SK-N-SH treated with all-trans-retinoic acid at 6 μM for 48 hours (cell line): ENCODE data around the gene COMT.

ENCODE experiments used
- ATAC-seq: fragments of 200-7000 bp; cut with Tn5 transposase; 3 replicates; pipeline ENCODE4 v1.9.1; 2020; ENCODE audit warnings: mild to moderate bottlenecking, moderate library complexity
- ARNTL ChIP-seq: fragments of 450-650 bp; formaldehyde crosslinking; IDR thresholded peaks from 2 replicates; pipeline ENCODE4 v1.5.0; 2020; ENCODE audit warnings: low read depth, mild to moderate bottlenecking, moderate library complexity, borderline replicate concordance
- CREB5 ChIP-seq: fragments of 250-450 bp; sonication (Bioruptor Pico); IDR thresholded peaks from 2 replicates; pipeline ENCODE4 v1.5.1; 2020; ENCODE audit warnings: low read depth, mild to moderate bottlenecking, moderate library complexity
- CSDC2 ChIP-seq: fragments of 250-450 bp; sonication (Bioruptor Pico); IDR thresholded peaks from 2 replicates; pipeline ENCODE4 v1.5.0; 2020; ENCODE audit warnings: mild to moderate bottlenecking, moderate library complexity
- ESRRG ChIP-seq: fragments of 250-450 bp; sonication (Bioruptor Pico); IDR thresholded peaks from 2 replicates; pipeline ENCODE4 v1.6.1; 2021; ENCODE audit warnings: mild to moderate bottlenecking
- ISL1 ChIP-seq: fragments of 250-450 bp; sonication (Bioruptor Pico); IDR thresholded peaks from 2 replicates; pipeline ENCODE4 v2.1.2; 2022; ENCODE audit warnings: mild to moderate bottlenecking, moderate library complexity
- OSR1 ChIP-seq: fragments of 250-450 bp; sonication (Bioruptor Pico); IDR thresholded peaks from 2 replicates; pipeline ENCODE4 v1.8.0; 2022; ENCODE audit warnings: moderate library complexity, mild to moderate bottlenecking, inconsistent platforms
- PPARA ChIP-seq: fragments of 250-450 bp; sonication (Bioruptor Pico); IDR thresholded peaks from 2 replicates; pipeline ENCODE4 v1.5.0; 2020; ENCODE audit warnings: mild to moderate bottlenecking, borderline replicate concordance
- RARB ChIP-seq: fragments of 250-450 bp; sonication (Bioruptor Pico); IDR thresholded peaks from 2 replicates; pipeline ENCODE4 v1.8.0; 2021; ENCODE audit warnings: mild to moderate bottlenecking, moderate library complexity
- SNAI2 ChIP-seq: fragments of 250-450 bp; sonication (Bioruptor Pico); IDR thresholded peaks from 2 replicates; pipeline ENCODE4 v1.5.0; 2020; ENCODE audit warnings: mild to moderate bottlenecking, moderate library complexity
- TCF4 ChIP-seq: fragments of 250-450 bp; sonication (Bioruptor Pico); IDR thresholded peaks from 2 replicates; pipeline ENCODE4 v1.8.0; 2021; ENCODE audit warnings: mild to moderate bottlenecking, moderate library complexity, borderline replicate concordance
- TOX ChIP-seq: fragments of 250-450 bp; sonication (Bioruptor Pico); IDR thresholded peaks from 2 replicates; pipeline ENCODE4 v1.8.0; 2021; ENCODE audit warnings: mild to moderate bottlenecking, moderate library complexity, borderline replicate concordance
- ZFP3 ChIP-seq: fragments of 250-450 bp; sonication (Bioruptor Pico); IDR thresholded peaks from 2 replicates; pipeline ENCODE4 v1.5.0; 2020; ENCODE audit warnings: mild to moderate bottlenecking, moderate library complexity
- ZFP30 ChIP-seq: fragments of 450-650 bp; formaldehyde crosslinking; IDR thresholded peaks from 2 replicates; pipeline ENCODE4 v1.5.0; 2022; ENCODE audit warnings: mild to moderate bottlenecking, moderate library complexity
- ZNF70 ChIP-seq: fragments of 450-650 bp; formaldehyde crosslinking; IDR thresholded peaks from 2 replicates; pipeline ENCODE4 v1.5.0; 2020; ENCODE audit warnings: mild to moderate bottlenecking, moderate library complexity
- ZNF8 ChIP-seq: fragments of 450-650 bp; formaldehyde crosslinking; IDR thresholded peaks from 2 replicates; pipeline ENCODE4 v1.5.0; 2020; ENCODE audit warnings: mild to moderate bottlenecking, moderate library complexity
- TF ChIP-seq, protein P1 (sequence below): fragments of 250-450 bp; sonication (Bioruptor Pico); IDR thresholded peaks from 2 replicates; pipeline ENCODE4 v1.5.1; 2021; ENCODE audit warnings: mild to moderate bottlenecking, moderate library complexity
- TF ChIP-seq, protein P2 (sequence below): fragments of 250-450 bp; sonication (Bioruptor Pico); IDR thresholded peaks from 2 replicates; pipeline ENCODE4 v1.8.0; 2020; ENCODE audit warnings: mild to moderate bottlenecking, moderate library complexity, borderline replicate concordance

The COMT gene

GRCh38 chr22:19909350-19910179, 32.0 kb upstream of the COMT start:
- ATAC-seq, result peak; percentile 98
- no peak for TF ChIP-seq SNAI2 (CRISPR knock-in tag)
- no peak for TF ChIP-seq RARB (CRISPR knock-in tag)
- TF ChIP-seq, protein P1, sequence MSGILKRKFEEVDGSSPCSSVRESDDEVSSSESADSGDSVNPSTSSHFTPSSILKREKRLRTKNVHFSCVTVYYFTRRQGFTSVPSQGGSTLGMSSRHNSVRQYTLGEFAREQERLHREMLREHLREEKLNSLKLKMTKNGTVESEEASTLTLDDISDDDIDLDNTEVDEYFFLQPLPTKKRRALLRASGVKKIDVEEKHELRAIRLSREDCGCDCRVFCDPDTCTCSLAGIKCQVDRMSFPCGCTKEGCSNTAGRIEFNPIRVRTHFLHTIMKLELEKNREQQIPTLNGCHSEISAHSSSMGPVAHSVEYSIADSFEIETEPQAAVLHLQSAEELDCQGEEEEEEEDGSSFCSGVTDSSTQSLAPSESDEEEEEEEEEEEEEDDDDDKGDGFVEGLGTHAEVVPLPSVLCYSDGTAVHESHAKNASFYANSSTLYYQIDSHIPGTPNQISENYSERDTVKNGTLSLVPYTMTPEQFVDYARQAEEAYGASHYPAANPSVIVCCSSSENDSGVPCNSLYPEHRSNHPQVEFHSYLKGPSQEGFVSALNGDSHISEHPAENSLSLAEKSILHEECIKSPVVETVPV (CRISPR knock-in tag), result no peak
- TF ChIP-seq ARNTL (CRISPR knock-in tag), result no peak
- no peak for TF ChIP-seq ZNF8 (CRISPR knock-in tag)

- TF ChIP-seq OSR1 (CRISPR knock-in tag), result no peak
- no peak for TF ChIP-seq SNAI2 (CRISPR knock-in tag)
- TF ChIP-seq ZNF8 (CRISPR knock-in tag), result no peak
- no peak for TF ChIP-seq CREB5 (CRISPR knock-in tag)
- TF ChIP-seq, all 23 proteins: peak for 0
- peak; percentile 14; the same call in 2 of the 3 replicates for ATAC-seq
Observed at GRCh38 chr22:19910180-19910744, 31.3 kb upstream of the COMT start.

DNA sequence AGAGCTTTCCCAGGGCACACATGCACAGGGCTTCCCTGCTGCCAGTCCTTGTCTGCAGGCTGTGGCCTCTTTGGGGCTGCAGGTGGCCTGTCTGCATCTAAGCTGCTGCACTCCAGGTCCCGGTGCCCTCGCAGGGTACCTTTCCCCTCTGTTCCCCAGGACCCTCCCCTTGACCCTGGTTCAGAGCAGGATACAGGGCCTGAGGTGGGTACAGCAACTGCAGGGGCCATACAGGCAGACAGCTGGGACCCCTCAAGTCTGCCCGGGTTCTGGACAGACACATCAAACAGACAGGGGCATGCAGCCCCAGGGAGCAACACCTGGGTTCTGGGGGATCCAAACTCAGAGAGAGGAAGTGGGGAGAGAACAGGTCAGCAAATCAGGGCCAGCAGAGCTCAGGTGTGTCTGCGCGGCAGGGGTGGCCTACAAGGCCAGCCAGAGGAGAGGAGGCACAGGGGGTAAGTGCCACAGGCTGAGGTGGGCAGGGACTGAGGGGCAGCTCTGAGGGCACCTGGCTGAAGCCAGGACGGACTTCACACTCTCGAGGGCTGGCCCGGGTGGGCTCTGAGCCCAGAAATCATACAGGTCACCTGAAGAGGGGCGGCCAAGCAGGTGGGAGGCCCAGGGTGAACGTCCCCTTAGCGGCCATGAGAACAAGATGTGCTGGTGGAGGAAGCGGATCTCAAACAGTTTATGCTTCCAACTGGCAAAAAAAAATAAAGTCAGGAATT, 29.9 kb upstream of the COMT start:
- ATAC-seq, result no peak
- TF ChIP-seq ZNF70 (CRISPR knock-in tag), result no peak
- TF ChIP-seq ISL1 (CRISPR knock-in tag), result no peak

- no peak for TF ChIP-seq ZFP3
- TF ChIP-seq, protein P1 (CRISPR knock-in tag), result no peak
- no peak for TF ChIP-seq ZNF8 (CRISPR knock-in tag)
- no peak for TF ChIP-seq ZNF70 (CRISPR knock-in tag)
- TF ChIP-seq SNAI2 (CRISPR knock-in tag), result no peak
- TF ChIP-seq, protein P2, sequence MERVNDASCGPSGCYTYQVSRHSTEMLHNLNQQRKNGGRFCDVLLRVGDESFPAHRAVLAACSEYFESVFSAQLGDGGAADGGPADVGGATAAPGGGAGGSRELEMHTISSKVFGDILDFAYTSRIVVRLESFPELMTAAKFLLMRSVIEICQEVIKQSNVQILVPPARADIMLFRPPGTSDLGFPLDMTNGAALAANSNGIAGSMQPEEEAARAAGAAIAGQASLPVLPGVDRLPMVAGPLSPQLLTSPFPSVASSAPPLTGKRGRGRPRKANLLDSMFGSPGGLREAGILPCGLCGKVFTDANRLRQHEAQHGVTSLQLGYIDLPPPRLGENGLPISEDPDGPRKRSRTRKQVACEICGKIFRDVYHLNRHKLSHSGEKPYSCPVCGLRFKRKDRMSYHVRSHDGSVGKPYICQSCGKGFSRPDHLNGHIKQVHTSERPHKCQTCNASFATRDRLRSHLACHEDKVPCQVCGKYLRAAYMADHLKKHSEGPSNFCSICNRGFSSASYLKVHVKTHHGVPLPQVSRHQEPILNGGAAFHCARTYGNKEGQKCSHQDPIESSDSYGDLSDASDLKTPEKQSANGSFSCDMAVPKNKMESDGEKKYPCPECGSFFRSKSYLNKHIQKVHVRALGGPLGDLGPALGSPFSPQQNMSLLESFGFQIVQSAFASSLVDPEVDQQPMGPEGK, result no peak
- no peak for TF ChIP-seq ZFP30
- no peak for TF ChIP-seq TOX
- no peak for TF ChIP-seq PPARA
- TF ChIP-seq OSR1 (CRISPR knock-in tag), result no peak
- no peak for TF ChIP-seq CSDC2
- TF ChIP-seq, all 23 proteins: peak for 0
- ATAC-seq, result no peak
Observed at GRCh38 chr22:19912271-19912999, 29.1 kb upstream of the COMT start.

DNA sequence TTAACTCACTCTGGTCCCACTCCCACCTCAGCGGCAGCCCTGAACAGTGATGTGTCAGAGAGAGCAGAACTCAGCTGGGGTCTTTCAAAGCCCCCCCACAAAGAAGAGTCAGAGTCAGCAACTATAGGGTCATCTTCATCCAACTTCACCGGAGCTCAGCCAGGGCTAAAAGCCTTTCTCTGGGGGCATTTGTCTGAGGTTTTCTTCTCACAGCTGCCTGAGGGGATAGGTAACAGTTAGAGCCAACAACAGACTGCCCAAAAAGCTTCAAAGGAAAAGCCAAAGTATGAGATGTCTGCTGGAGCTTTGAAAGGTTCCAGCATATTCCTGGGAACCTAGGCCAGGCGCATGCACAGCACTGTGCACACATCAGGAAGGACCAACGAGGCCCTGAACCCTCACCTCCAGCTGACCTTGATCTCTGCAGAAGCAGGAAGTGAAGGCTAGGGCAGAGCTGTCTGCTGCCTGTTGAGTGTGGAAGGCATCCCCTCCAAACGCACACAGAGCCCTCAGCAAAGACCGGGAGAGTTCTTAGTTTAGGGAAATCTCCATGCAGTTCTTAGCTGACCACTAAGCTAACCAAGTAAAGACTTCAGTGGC, 28.1 kb upstream of the COMT start:
- no peak for ATAC-seq
- TF ChIP-seq, protein P2, result no peak
- TF ChIP-seq ZFP3, result no peak
- TF ChIP-seq TOX, result no peak
- TF ChIP-seq ESRRG, result no peak
- no peak for TF ChIP-seq ARNTL (CRISPR knock-in tag)
- no peak for TF ChIP-seq SNAI2 (CRISPR knock-in tag)
- no peak for TF ChIP-seq ISL1 (CRISPR knock-in tag)
- no peak for TF ChIP-seq TCF4
- TF ChIP-seq PPARA, result no peak
- TF ChIP-seq RARB (CRISPR knock-in tag), result no peak
